Thyroid gland (tissue), 4 donors: ENCODE results near the gene SIPA1. TPM values are rescaled to one million over a fixed set of nuclear protein-coding genes. Genes with fewer than 3 reads are reported as not detected.

ENCODE experiments used
- microRNA-seq: library from miRNA; unstranded; fragments of <30 nt; microRNA quantifications from one replicate; pipeline ENCODE4, GENCODE V29; 2016
- small RNA-seq: library from RNA; depleted of rRNA; stranded (forward); fragments of <200 nt; gene quantifications from one replicate; pipeline ENCODE3, GENCODE V24; 2016
- total RNA-seq, 4 donors: library from RNA; depleted of rRNA; stranded (reverse); fragments of >200 nt; gene quantifications; one replicate each; pipeline ENCODE4 v1.2.3, GENCODE V29; 2016

Gene SIPA1
- total RNA-seq, 4 donors from 2014 or later: 19.2 to 40.6 (median 32.7) TPM

Small RNA genes lying within 50 kb of the gene (microRNA-seq; reads per million reads assigned to microRNA genes)
- gene MIR4489: not detected
- not detected for gene MIR4690

Small RNA genes lying within 50 kb of the gene (small RNA-seq; reads per million reads assigned to genes)
- gene MIR4489: not detected
- not detected for gene MIR4690
- gene RN7SL309P: not detected

Other genes starting within 250 kb of the SIPA1 start
- 1,000 to 10,000 TPM in 1 of 4 donors, 100 to 1,000 TPM in 3; 195 to 1,623 (median 652) TPM for gene NEAT1, start 215.3 kb upstream of the SIPA1 start, total RNA-seq
- gene MALAT1, start 139.1 kb upstream of the SIPA1 start, total RNA-seq: over 10,000 TPM; 20,994 to 36,233 (median 26,043) TPM
- 100 to 1,000 TPM in 3 of 4 donors, 10 to 100 TPM in 1; 99.8 to 122 (median 116) TPM for gene SCYL1, start 113.0 kb upstream of the SIPA1 start, total RNA-seq
- 100 to 1,000 TPM; 195 to 277 (median 222) TPM for gene LTBP3, start 79.7 kb upstream of the SIPA1 start, total RNA-seq
- gene ZNRD2, start 67.6 kb upstream of the SIPA1 start, total RNA-seq: 10 to 100 TPM; 28.2 to 79.1 (median 41.3) TPM
- 10 to 100 TPM; 26.9 to 55.5 (median 43.2) TPM for gene FAM89B, start 65.6 kb upstream of the SIPA1 start, total RNA-seq
- 10 to 100 TPM in 2 of 4 donors, 1 to 10 TPM in 2; 8.6 to 18.8 (median 12.0) TPM for gene EHBP1L1, start 62.0 kb upstream of the SIPA1 start, total RNA-seq
- gene KCNK7, start 42.3 kb upstream of the SIPA1 start, total RNA-seq: 1 to 10 TPM in 1 of 4 donors, not detected in 3; 1.2 TPM
- gene MAP3K11, start 23.9 kb upstream of the SIPA1 start, total RNA-seq: 10 to 100 TPM; 43.1 to 67.8 (median 51.3) TPM
- 10 to 100 TPM; 18.9 to 54.2 (median 47.0) TPM for gene PCNX3, start 22.3 kb upstream of the SIPA1 start, total RNA-seq
- gene RELA, start 24.8 kb downstream of the SIPA1 start, total RNA-seq: 10 to 100 TPM; 40.3 to 55.8 (median 48.7) TPM
- 100 to 1,000 TPM in 1 of 4 donors, 10 to 100 TPM in 3; 78.5 to 114 (median 81.1) TPM for gene KAT5, start 74.2 kb downstream of the SIPA1 start, total RNA-seq
- gene RNASEH2C, start 82.7 kb downstream of the SIPA1 start, total RNA-seq: 100 to 1,000 TPM in 3 of 4 donors, 10 to 100 TPM in 1; 48.8 to 135 (median 118) TPM
- gene AP5B1, start 142.9 kb downstream of the SIPA1 start, total RNA-seq: 10 to 100 TPM; 21.8 to 43.2 (median 25.3) TPM
- 1 to 10 TPM; 1.1 to 6.6 (median 5.2) TPM for gene OVOL1, start 149.0 kb downstream of the SIPA1 start, total RNA-seq
- under 1 TPM in 1 of 4 donors, not detected in 3; 0.45 TPM for gene SNX32, start 195.9 kb downstream of the SIPA1 start, total RNA-seq
- 100 to 1,000 TPM; 330 to 581 (median 494) TPM for gene CFL1, start 220.1 kb downstream of the SIPA1 start, total RNA-seq
- gene MUS81, start 222.3 kb downstream of the SIPA1 start, total RNA-seq: 10 to 100 TPM; 31.8 to 61.9 (median 42.5) TPM
- 100 to 1,000 TPM in 2 of 4 donors, 10 to 100 TPM in 2; 70.7 to 125 (median 91.4) TPM for gene EFEMP2, start 234.7 kb downstream of the SIPA1 start, total RNA-seq
- gene CTSW, start 241.7 kb downstream of the SIPA1 start, total RNA-seq: 1 to 10 TPM in 3 of 4 donors, under 1 TPM in 1; 0.67 to 7.6 (median 2.7) TPM